HepG2 (cell line): ENCODE data around the gene FAM187B. TPM values are rescaled to one million over a fixed set of nuclear protein-coding genes. Genes with fewer than 3 reads are reported as not detected.
A peak's percentile ranks its signal among the peaks of the same experiment; 100 is the strongest.

Experiments
- ATAC-seq: fragments of 200-7000 bp; cut with Tn5 transposase; 3 replicates; pipeline ENCODE4 v1.9.1; 2020; ENCODE audit warnings: mild to moderate bottlenecking, moderate library complexity
- BruUV-seq: library from RNA; stranded (reverse); fragments of 400-500 nt; replicated peaks from 2 replicates; lab custom pipeline; 2021; lab: Mats Ljungman, UMichigan
- CTCF ChIA-PET: fragments of 300-600 bp; formaldehyde crosslinking; extraction: SDS; loops from one replicate; lab custom pipeline; 2021; ENCODE audit warnings: low total read pairs, inconsistent platforms, low intra/inter-chr PET ratio; lab: Yijun Ruan, JAX
- POLR2A ChIA-PET: fragments of 350-600 bp; sonication (Branson Sonifier 250); formaldehyde crosslinking; loops from one replicate; lab custom pipeline; 2020; ENCODE audit warnings: antibody characterized with exemption, inconsistent platforms; lab: Yijun Ruan, JAX
- DNase-seq: peaks from one replicate; pipeline ENCODE4 v3.0.0-alpha.2; 2015; ENCODE audit warnings: low spot score
- FAIRE-seq: peaks from 3 replicates; lab custom pipeline; 2011; peaks lifted over from hg19 to GRCh38; lab: Jason Lieb, UNC
- H2AFZ ChIP-seq: one replicate; pipeline ENCODE4 v1.6.1; 2011; ENCODE audit warnings: low read length, inconsistent platforms
- H3K27ac ChIP-seq: fragments of 300-600 bp; 3 replicates; pipeline ENCODE4 v1.8.0; 2011; ENCODE audit warnings: mixed run types, mild to moderate bottlenecking, mixed read lengths, low read length, inconsistent platforms; ENCODE audit not compliant: insufficient read depth; ENCODE audit errors: extremely low read length
- H3K27me3 ChIP-seq, 2 experiments: fragments of 200-600 bp in 1 of 2; 2 replicates in 1 of 2; 3 replicates in 1 of 2; pipeline versions ENCODE4 v1.6.0 to v1.8.0; 2011; ENCODE audit warnings: low read length in 2 of 2, mild to moderate bottlenecking in 2 of 2, moderate library complexity in 2 of 2, inconsistent platforms in 1 of 2; ENCODE audit not compliant: insufficient read depth in 2 of 2, control insufficient read depth in 1 of 2
- H3K36me3 ChIP-seq, 2 experiments: fragments of 200-600 bp in 1 of 2; replicated peaks in 1 of 2; 2 replicates in 1 of 2; 3 replicates in 1 of 2; pipeline versions ENCODE4 v1.5.1 to v1.8.0; 2011; ENCODE audit warnings: low read length in 2 of 2, inconsistent platforms in 1 of 2; ENCODE audit not compliant: insufficient read depth in 2 of 2, control insufficient read depth in 1 of 2
- H3K4me1 ChIP-seq: 2 replicates; pipeline ENCODE4 v1.5.1; 2012; ENCODE audit warnings: low read length, inconsistent platforms; ENCODE audit not compliant: insufficient read depth
- H3K4me2 ChIP-seq: 2 replicates; pipeline ENCODE4 v1.6.0; 2011; ENCODE audit warnings: low read depth, low read length, inconsistent platforms
- H3K4me3 ChIP-seq, 3 experiments: fragments of 200-600 bp in 1 of 3; sonication (generic), shearing (Covaris generic) in 1 of 3; replicated peaks in 1 of 3; 2 replicates each; pipeline ENCODE4 v1.5.1; 2011 to 2016; ENCODE audit warnings: low read length in 3 of 3, inconsistent platforms in 2 of 3, low read depth in 2 of 3, mild to moderate bottlenecking in 2 of 3, control low read depth in 1 of 3, mixed read lengths in 1 of 3; ENCODE audit not compliant: insufficient read depth in 1 of 3
- H3K79me2 ChIP-seq: one replicate; pipeline ENCODE4 v1.6.1; 2011; ENCODE audit warnings: low read length, inconsistent platforms; ENCODE audit not compliant: insufficient read depth
- H3K9ac ChIP-seq: 2 replicates; pipeline ENCODE4 v1.6.0; 2011; ENCODE audit warnings: mild to moderate bottlenecking, low read depth, low read length, inconsistent platforms; ENCODE audit not compliant: insufficient read depth
- H3K9me3 ChIP-seq: 2 replicates; pipeline ENCODE4 v1.5.1; 2012; ENCODE audit warnings: mild to moderate bottlenecking, low read length
- H4K20me1 ChIP-seq: 2 replicates; pipeline ENCODE4 v1.6.0; 2011; ENCODE audit warnings: inconsistent platforms, mild to moderate bottlenecking, low read length, moderate library complexity; ENCODE audit not compliant: insufficient read depth
- ARHGAP35 ChIP-seq: sonication (generic); formaldehyde crosslinking; IDR thresholded peaks from 2 replicates; pipeline ENCODE4 v1.9.0; 2022; ENCODE audit warnings: mild to moderate bottlenecking, inconsistent platforms, moderate library complexity, missing genetic modification reagents, borderline replicate concordance
- BCLAF1 ChIP-seq: fragments of 450-650 bp; IDR thresholded peaks from 2 replicates; pipeline ENCODE4 v1.6.1; 2017; ENCODE audit warnings: mild to moderate bottlenecking
- MED13 ChIP-seq: sonication (generic); formaldehyde crosslinking; IDR thresholded peaks from 2 replicates; pipeline ENCODE4 v1.5.0; 2020; ENCODE audit warnings: missing genetic modification reagents
- MIXL1 ChIP-seq: IDR thresholded peaks from 2 replicates; pipeline ENCODE4 v1.6.1; 2016
- MTF1 ChIP-seq: sonication (generic); formaldehyde crosslinking; IDR thresholded peaks from 2 replicates; pipeline ENCODE4 v1.5.0; 2020; ENCODE audit warnings: missing genetic modification reagents
- PHF5A ChIP-seq: IDR thresholded peaks from one replicate; pipeline ENCODE4 v1.6.1; 2018; ENCODE audit warnings: low read depth, missing genetic modification reagents; ENCODE audit not compliant: unreplicated experiment
- RFX5 ChIP-seq: IDR thresholded peaks from 2 replicates; pipeline ENCODE4 v1.6.1; 2011; ENCODE audit warnings: low read depth, low read length, improper control_type of control experiment
- STAG1 ChIP-seq: sonication (generic); formaldehyde crosslinking; IDR thresholded peaks from 2 replicates; pipeline ENCODE4 v1.4.0; 2020; ENCODE audit warnings: missing genetic modification reagents
- ZBTB14 ChIP-seq: sonication (generic); formaldehyde crosslinking; IDR thresholded peaks from 2 replicates; pipeline ENCODE4 v1.4.0; 2020; ENCODE audit warnings: missing genetic modification reagents
- ZFP36 ChIP-seq: fragments of 150-350 bp; IDR thresholded peaks from 2 replicates; pipeline ENCODE4 v1.6.1; 2018; ENCODE audit warnings: borderline replicate concordance, low read length, low read depth; ENCODE audit not compliant: partially characterized antibody
- ZFP36L1 ChIP-seq: sonication (generic); formaldehyde crosslinking; IDR thresholded peaks from 2 replicates; pipeline ENCODE4 v1.8.0; 2022; ENCODE audit warnings: mild to moderate bottlenecking, missing genetic modification reagents, moderate library complexity
- ZMAT5 ChIP-seq: sonication (generic); formaldehyde crosslinking; IDR thresholded peaks from 2 replicates; pipeline ENCODE4 v1.5.0; 2020; ENCODE audit warnings: mild to moderate bottlenecking, low read depth, missing genetic modification reagents, borderline replicate concordance
- ZNF17 ChIP-seq: sonication (generic); formaldehyde crosslinking; IDR thresholded peaks from 2 replicates; pipeline ENCODE4 v1.5.0; 2020; ENCODE audit warnings: mild to moderate bottlenecking, missing genetic modification reagents
- ZNF563 ChIP-seq: sonication (generic); formaldehyde crosslinking; IDR thresholded peaks from 2 replicates; pipeline ENCODE4 v1.8.0; 2022; ENCODE audit warnings: mild to moderate bottlenecking, moderate library complexity, missing genetic modification reagents
- ZNF577 ChIP-seq: sonication (generic); formaldehyde crosslinking; IDR thresholded peaks from 2 replicates; pipeline ENCODE4 v1.4.0; 2020; ENCODE audit warnings: mild to moderate bottlenecking, low read depth, missing genetic modification reagents, borderline replicate concordance
- ZSCAN31 ChIP-seq: sonication (generic); formaldehyde crosslinking; IDR thresholded peaks from 2 replicates; pipeline ENCODE4 v1.5.0; 2020; ENCODE audit warnings: low read depth, mild to moderate bottlenecking, missing genetic modification reagents
- WGBS: methylation state at CpG from one replicate; pipeline ENCODE4 v1.1.6; 2017; ENCODE audit warnings: low lambda C conversion rate; 5-methylcytosine and 5-hydroxymethylcytosine counted together
- in situ Hi-C: cut with HindIII; loops from 2 replicates; pipeline ENCODE4 v1.10.0; 2017; ENCODE audit warnings: low pct_unique_long_range_greater_than_20kb; ENCODE audit not compliant: extremely low pct_ligation_motif_present
- intact Hi-C: fragments of 100-400 bp; cut with micrococcal nuclease; formaldehyde crosslinking; loops from one replicate; pipeline ENCODE4 v1.10.0; 2022; ENCODE audit not compliant: unreplicated experiment
- polyA plus RNA-seq, 8 experiments: library from polyadenylated mRNA; depleted of rRNA in 3 of 8; stranded (reverse) in 7 of 8; unstranded in 1 of 8; fragments of >200 nt; fragmentation: Illumina TruSeq in 4 of 8; extraction: Trizol in 4 of 8; gene quantifications; 2 replicates each; pipeline versions ENCODE4 v1.2.1 to v1.2.3, GENCODE V29; 2011 to 2016; ENCODE audit warnings: low read depth in 4 of 8, missing spikeins in 1 of 8, mixed read lengths in 1 of 8; ENCODE audit not compliant: insufficient read depth in 1 of 8
- total RNA-seq, 5 experiments: library from RNA; depleted of rRNA; stranded (reverse); fragments of >200 nt; fragmentation: Illumina TruSeq; extraction: Trizol; gene quantifications; 2 replicates each; pipeline ENCODE4 v1.2.3, GENCODE V29; 2016; ENCODE audit warnings: low read depth in 1 of 5

Gene FAM187B
- total and polyA plus RNA-seq, 2 of the 13 experiments (the other 11 are each of a cell fraction or from before 2014, with no cell fraction given): not detected

- TF ChIP-seq ZSCAN31 (CRISPR knock-in tag): no peak
- TF ChIP-seq STAG1: no peak
- TF ChIP-seq MIXL1 (CRISPR knock-in tag): no peak
- TF ChIP-seq MTF1 (CRISPR knock-in tag): no peak
These were observed 21.5 kb upstream of the FAM187B start (continued) for GRCh38 chr19:35249848-35250711.

- H2AFZ ChIP-seq: no peak overlapping the region
- peak overlapping the region; percentile 98 for H3K27ac ChIP-seq
- in situ Hi-C loops (no loop called here), intact Hi-C loops (loop anchor here (10.0 kb wide), 1 partner anchor 246 kb away; the partner anchor contains the start of gene KRTDAP)
- no peaks in the 10 kb centered on the region for H3K9me3 ChIP-seq
- WGBS: 1% methylated on average over 23 of the region's 39 CpGs
- peak overlapping the region; percentile 83 for H3K4me2 ChIP-seq
- H3K4me3 ChIP-seq: peak overlapping the region; percentile 74 to 99 (median 92)
- peaks cover 46% of the 10 kb centered on the region for H3K4me1 ChIP-seq
- CTCF ChIA-PET: interaction anchor here (1.2 kb wide), 1 partner anchor 20 kb away, joined by 3 read pairs; no protein-coding TSS in a partner anchor
- BruUV-seq: no TSS peak
- peaks cover 3% of the 10 kb centered on the region; the same call in 1 of the 2 replicates for H4K20me1 ChIP-seq
- peaks cover 24% of the 10 kb centered on the region for H3K79me2 ChIP-seq
- peaks cover 3 to 12% of the 10 kb centered on the region in 2 experiments; a peak in 2 of 5 replicates for H3K36me3 ChIP-seq
- ATAC-seq (no peak), DNase-seq (no peak), FAIRE-seq (no peak)
- no peaks in the 10 kb centered on the region; a peak in 1 of 5 replicates for H3K27me3 ChIP-seq
- H3K9ac ChIP-seq: peak overlapping the region; percentile 94
- POLR2A ChIA-PET: interaction anchor here (0.6 kb wide), 1 partner anchor 12 kb away, joined by 3 read pairs; no protein-coding TSS in a partner anchor
- TF ChIP-seq ZNF17 (CRISPR knock-in tag) (no peak; the same call in 1 of the 2 replicates), BCLAF1 (no peak), ARHGAP35 (CRISPR knock-in tag) (no peak), ZNF563 (CRISPR knock-in tag) (0 out of 2 replicates have a peak, but pooled peaks have one; percentile 20), ZBTB14 (0 out of 2 replicates have a peak, but pooled peaks have one; percentile 8), ZFP36 (no peak), ZMAT5 (no peak), PHF5A (CRISPR knock-in tag) (no peak), RFX5 (no peak), ZFP36L1 (CRISPR knock-in tag) (no peak), ZNF577 (CRISPR knock-in tag) (no peak), MED13 (CRISPR knock-in tag) (no peak; the same call in 1 of the 2 replicates)
These were observed 20.8 kb upstream of the FAM187B start for GRCh38 chr19:35249146-35249847.
